GM12874 (cell line): ENCODE data around the gene LEO1.

Source experiments
- TF ChIP-seq, protein P1 (sequence below): IDR thresholded peaks from 2 replicates; pipeline ENCODE4 v1.5.1; 2011; ENCODE audit warnings: low read depth, mild to moderate bottlenecking, control low read depth, low read length, moderate library complexity; ENCODE audit not compliant: insufficient read depth

Gene LEO1

DNA sequence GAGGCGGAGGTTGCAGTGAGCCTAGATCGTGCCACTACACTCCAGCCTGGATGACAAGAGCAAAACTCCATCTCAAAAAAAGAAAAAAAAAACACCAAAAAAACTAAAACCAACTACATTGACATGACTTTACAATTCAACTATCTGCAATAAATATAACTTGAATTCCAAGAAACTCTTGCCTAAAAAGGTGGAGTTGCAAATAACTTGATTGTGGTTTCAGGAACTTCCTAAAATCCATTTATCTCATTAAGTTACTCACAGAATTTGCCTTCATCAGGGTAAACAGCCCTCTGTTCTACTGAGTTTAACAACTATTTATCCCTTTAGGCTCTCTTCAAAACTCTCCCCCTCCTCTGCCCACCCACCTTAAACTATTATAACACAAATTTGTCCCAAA lies 44.7 kb upstream of the LEO1 start:
- TF ChIP-seq, protein P1, sequence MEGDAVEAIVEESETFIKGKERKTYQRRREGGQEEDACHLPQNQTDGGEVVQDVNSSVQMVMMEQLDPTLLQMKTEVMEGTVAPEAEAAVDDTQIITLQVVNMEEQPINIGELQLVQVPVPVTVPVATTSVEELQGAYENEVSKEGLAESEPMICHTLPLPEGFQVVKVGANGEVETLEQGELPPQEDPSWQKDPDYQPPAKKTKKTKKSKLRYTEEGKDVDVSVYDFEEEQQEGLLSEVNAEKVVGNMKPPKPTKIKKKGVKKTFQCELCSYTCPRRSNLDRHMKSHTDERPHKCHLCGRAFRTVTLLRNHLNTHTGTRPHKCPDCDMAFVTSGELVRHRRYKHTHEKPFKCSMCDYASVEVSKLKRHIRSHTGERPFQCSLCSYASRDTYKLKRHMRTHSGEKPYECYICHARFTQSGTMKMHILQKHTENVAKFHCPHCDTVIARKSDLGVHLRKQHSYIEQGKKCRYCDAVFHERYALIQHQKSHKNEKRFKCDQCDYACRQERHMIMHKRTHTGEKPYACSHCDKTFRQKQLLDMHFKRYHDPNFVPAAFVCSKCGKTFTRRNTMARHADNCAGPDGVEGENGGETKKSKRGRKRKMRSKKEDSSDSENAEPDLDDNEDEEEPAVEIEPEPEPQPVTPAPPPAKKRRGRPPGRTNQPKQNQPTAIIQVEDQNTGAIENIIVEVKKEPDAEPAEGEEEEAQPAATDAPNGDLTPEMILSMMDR, result no peak

DNA sequence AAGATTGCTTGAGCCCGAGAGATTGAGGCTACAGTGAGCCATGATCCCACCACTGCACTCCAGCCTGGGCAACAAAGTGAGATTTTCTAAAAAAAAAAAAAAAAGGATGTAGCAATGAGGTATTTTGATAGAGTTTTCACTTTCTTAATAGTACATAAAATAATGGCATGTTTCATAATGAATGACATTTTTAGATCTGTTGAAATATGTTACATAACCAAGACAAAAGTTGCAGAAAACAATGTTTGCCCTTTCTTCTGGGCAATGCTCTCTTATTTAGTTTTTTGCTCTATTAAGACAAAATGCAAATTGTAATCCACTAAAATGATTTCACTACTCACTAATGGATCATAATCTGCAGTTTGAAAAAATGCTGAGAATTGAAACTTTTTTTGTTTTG lies 43.0 kb upstream of the LEO1 start:
- TF ChIP-seq, protein P1, result no peak

DNA sequence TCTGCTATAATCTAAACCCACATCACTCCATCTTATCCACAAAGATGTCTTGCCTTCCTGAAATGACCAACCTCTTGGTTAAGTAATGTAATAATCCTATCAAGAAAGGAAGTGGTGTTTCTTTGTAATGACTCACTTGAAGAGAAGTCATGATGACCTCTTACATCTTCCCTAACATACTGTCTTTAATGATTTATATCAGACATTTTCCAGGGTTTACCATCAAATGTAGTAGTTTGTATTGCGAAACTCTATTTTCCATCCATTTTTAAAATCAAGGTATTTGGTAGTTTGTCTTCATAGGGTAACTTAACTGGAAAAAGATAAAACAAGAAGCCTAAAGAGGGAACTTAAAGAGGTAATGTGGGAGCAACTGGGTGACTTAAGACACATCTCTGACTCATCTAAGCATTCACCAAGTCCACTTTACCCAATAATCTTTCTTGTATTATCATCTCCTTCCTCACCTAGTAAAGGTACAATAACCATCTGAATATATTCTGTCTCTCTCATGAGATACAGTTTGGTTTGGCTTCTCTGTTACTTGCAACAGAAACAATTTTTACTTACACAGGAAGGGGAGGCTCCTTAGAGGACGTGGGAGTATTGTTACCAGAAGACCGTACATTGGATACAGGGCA lies 41.7 kb upstream of the LEO1 start:
- TF ChIP-seq, protein P1, result no peak

DNA sequence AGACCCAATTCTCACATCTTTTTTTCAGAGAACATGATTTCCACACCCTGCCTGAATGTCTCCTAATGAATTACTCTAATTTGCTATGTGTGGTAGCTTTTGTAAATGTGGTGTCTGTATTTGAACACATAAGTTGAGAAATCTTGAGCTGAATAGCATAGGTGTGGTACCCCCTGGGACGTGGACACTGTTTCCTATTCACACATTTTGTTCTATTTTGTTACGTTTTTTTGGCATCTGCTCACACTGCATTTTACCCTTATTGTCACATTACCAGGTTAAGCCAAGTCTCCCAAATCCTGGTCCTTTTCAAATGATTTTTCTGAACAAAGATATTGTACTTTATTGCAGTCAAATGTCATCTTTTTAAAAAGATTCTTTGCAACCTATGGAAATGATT lies 40.6 kb upstream of the LEO1 start:
- TF ChIP-seq, protein P1, result no peak

- TF ChIP-seq, protein P1, result no peak
Measured at GRCh38 chr15:52011711-52012144, 40.1 kb upstream of the LEO1 start.

- TF ChIP-seq, protein P1, result no peak
Measured at GRCh38 chr15:52010633-52011595, 39.3 kb upstream of the LEO1 start.

DNA sequence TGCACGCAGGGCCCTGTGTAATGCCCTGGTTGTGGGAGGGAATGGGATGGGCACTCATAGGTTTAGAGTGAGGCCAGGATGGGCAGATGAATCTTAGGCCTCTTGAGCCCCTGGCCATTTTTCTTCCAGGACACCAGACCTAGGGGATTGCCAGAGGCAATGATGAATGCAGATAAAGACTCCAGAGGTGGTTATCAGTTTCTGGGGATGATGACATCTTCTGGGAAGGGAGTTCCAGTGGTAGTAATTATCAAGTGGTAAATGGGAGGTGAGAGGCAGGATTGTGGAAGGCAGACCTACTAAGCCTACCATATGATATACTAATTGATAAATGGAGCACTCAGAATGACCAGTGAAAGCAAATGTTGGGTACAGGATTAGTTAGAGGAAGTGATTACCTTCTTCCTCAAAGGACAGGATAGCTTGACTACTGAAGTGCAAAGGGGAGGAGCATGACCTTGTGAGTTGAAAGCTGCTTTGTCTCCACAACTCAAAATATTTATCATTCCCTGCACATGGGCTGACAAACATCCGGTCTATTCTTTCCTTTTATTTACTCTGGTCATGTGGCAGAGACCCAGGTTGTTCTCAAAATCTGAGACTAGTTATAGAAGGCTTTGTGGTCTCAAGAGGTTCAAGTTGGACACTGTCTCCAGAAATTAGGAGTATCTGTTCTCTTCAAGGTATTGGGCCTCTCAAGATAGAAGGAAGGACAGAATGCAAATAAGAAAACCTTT lies 37.3 kb upstream of the LEO1 start:
- TF ChIP-seq, protein P1, result no peak
